G401 (cell line): ENCODE measurements around the gene USP2. TPM values are rescaled to one million over a fixed set of nuclear protein-coding genes. Genes with fewer than 3 reads are reported as not detected.
A peak's percentile ranks its signal among the peaks of the same experiment; 100 is the strongest.

Source experiments
- DNase-seq: peaks from one replicate; pipeline ENCODE4 v3.0.0-alpha.2; 2015; ENCODE audit warnings: low spot score
- in situ Hi-C: cut with HindIII; loops from 2 replicates; pipeline ENCODE4 v1.10.0; 2016; ENCODE audit warnings: low sequenced_read_pairs, mixed read lengths
- total RNA-seq: library from RNA; depleted of rRNA; stranded (reverse); fragments of >200 nt; shearing (Covaris generic); gene quantifications from 2 replicates; pipeline ENCODE4 v1.2.3, GENCODE V29; 2014

Gene USP2
- total RNA-seq, 1 experiment from 2014 or later = 0.75 TPM

GRCh38 chr11:119319136-119319699 is 62.3 kb downstream of the USP2 start:
- in situ Hi-C loops = loop anchor here (25.0 kb wide), 1 partner anchor 207 kb away; the partner anchor contains the start of genes C2CD2L, DPAGT1 and HINFP
- DNase-seq = peak; percentile 49

GRCh38 chr11:119318240-119319135 is 63.0 kb downstream of the USP2 start:
- DNase-seq = peak; percentile 68
- in situ Hi-C loops = loop anchor here (25.0 kb wide), 1 partner anchor 206 kb away; the partner anchor contains the start of genes C2CD2L, DPAGT1 and HINFP

GRCh38 chr11:119317592-119318239 is 63.8 kb downstream of the USP2 start:
- no peak for DNase-seq
- in situ Hi-C loops = loop anchor here (25.0 kb wide), 1 partner anchor 205 kb away; the partner anchor contains the start of genes C2CD2L, DPAGT1 and HINFP

GRCh38 chr11:119316729-119317591 is 64.5 kb downstream of the USP2 start, which contains the start of gene MCAM:
Gene MCAM, minus strand, starts transcription at chr11:119317130. Its CDS starts 29 bp downstream, at chr11:119317101.
- in situ Hi-C loops = loop anchor here (25.0 kb wide), 1 partner anchor 205 kb away; the partner anchor contains the start of genes C2CD2L, DPAGT1 and HINFP
- peak; percentile 60 for DNase-seq

GRCh38 chr11:119316016-119316728 is 65.3 kb downstream of the USP2 start:
- in situ Hi-C loops = loop anchor here (25.0 kb wide), 1 partner anchor 204 kb away; the partner anchor contains the start of genes C2CD2L, DPAGT1 and HINFP
- peak; percentile 77 for DNase-seq

GRCh38 chr11:119315131-119316015 is 66.1 kb downstream of the USP2 start:
- peak; percentile 85 for DNase-seq
- in situ Hi-C loops = loop anchor here (25.0 kb wide), 1 partner anchor 203 kb away; the partner anchor contains the start of genes C2CD2L, DPAGT1 and HINFP

GRCh38 chr11:119314726-119315125 is 66.8 kb downstream of the USP2 start:
- in situ Hi-C loops = loop anchor here (25.0 kb wide), 1 partner anchor 202 kb away; the partner anchor contains the start of genes C2CD2L, DPAGT1 and HINFP
- no peak for DNase-seq

- DNase-seq = no peak
- in situ Hi-C loops = loop anchor here (25.0 kb wide), 1 partner anchor 198 kb away; the partner anchor contains the start of genes C2CD2L, DPAGT1 and HINFP
Measured at GRCh38 chr11:119310682-119311052, 70.8 kb downstream of the USP2 start.

GRCh38 chr11:119309953-119310681 is 71.4 kb downstream of the USP2 start:
- in situ Hi-C loops = loop anchor here (5.0 to 25.0 kb wide), 2 partner anchors 42 to 198 kb away; partner anchors contain the start of genes C2CD2L, DPAGT1 and HINFP
- no peak for DNase-seq

GRCh38 chr11:119309411-119309810 is 72.1 kb downstream of the USP2 start:
- in situ Hi-C loops = loop anchor here (5.0 to 25.0 kb wide), 2 partner anchors 43 to 197 kb away; partner anchors contain the start of genes C2CD2L, DPAGT1 and HINFP
- DNase-seq = no peak

GRCh38 chr11:119307974-119308373 is 73.5 kb downstream of the USP2 start:
- in situ Hi-C loops = loop anchor here (5.0 to 25.0 kb wide), 2 partner anchors 44 to 196 kb away; partner anchors contain the start of genes C2CD2L, DPAGT1 and HINFP
- DNase-seq = no peak

- peak; percentile 49 for DNase-seq
- in situ Hi-C loops = loop anchor here (5.0 to 25.0 kb wide), 2 partner anchors 45 to 195 kb away; partner anchors contain the start of genes C2CD2L, DPAGT1 and HINFP
Measured at GRCh38 chr11:119307219-119307618, 74.3 kb downstream of the USP2 start.

GRCh38 chr11:119306373-119306890 is 75.1 kb downstream of the USP2 start:
- no peak for DNase-seq
- in situ Hi-C loops = loop anchor here (5.0 to 25.0 kb wide), 2 partner anchors 46 to 194 kb away; partner anchors contain the start of genes C2CD2L, DPAGT1 and HINFP

- in situ Hi-C loops = loop anchor here (5.0 to 25.0 kb wide), 2 partner anchors 47 to 193 kb away; partner anchors contain the start of genes C2CD2L, DPAGT1 and HINFP
- no peak for DNase-seq
Measured at GRCh38 chr11:119305556-119306372, 75.7 kb downstream of the USP2 start.
